ENCODE data around the gene SORBS2.

DNA sequence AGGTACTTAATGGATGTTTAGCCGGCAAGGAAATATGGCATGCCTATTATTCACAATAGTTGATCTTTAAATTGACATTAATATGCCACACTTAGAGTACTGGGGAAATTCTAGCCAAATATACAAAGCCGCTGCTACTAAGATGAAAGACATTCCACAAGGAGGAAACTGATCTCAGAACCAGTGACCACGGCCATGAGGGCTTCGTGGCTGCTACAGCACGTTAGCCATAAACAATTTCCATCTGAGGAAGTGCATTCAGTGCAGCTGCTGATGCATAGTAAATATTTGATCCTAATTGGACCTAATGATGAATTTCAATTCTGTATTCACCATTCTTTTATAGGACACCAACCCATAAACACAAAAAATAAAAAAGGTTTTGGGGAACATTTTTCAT lies 59.1 kb downstream of the SORBS2 start:
- no peak for TF ChIP-seq CTCF (IDR thresholded peaks at IDR 0.05; ENCODE audit: poor library complexity, severe bottlenecking)
- no peak for TF ChIP-seq TAF1 (IDR thresholded peaks at IDR 0.05; ENCODE audit: low read depth)
- no peak for TF ChIP-seq EZH2 (IDR thresholded peaks at IDR 0.05; ENCODE audit: borderline replicate concordance, insufficient read depth, low read length, poor library complexity, severe bottlenecking)
- TF ChIP-seq MXI1 (conservative IDR thresholded peaks at IDR 0.05; ENCODE audit: poor library complexity, severe bottlenecking): no peak
